ENCODE results near the gene VEZT. TPM values are rescaled to one million over a fixed set of nuclear protein-coding genes. Genes with fewer than 3 reads are reported as not detected.

The VEZT gene
- polyA plus RNA-seq, 3 donors: 14.6 to 20.6 (median 16.7) TPM

- intact Hi-C loops (cut with micrococcal nuclease): loop anchor here (5.0 to 10.0 kb wide), 3 partner anchors 86 to 104 kb away; no protein-coding TSS in a partner anchor
- peak overlapping the region; percentile 85 to 99 (median 93) for H3K4me3 ChIP-seq (replicated peaks in 1 of 3; ENCODE audit: low read depth in 2 of 3, low read length in 3 of 3)
- H3K36me3 ChIP-seq (replicated peaks in 1 of 2; ENCODE audit: control insufficient read depth in 1 of 2, insufficient read depth in 2 of 2, low read length in 2 of 2): no peaks in the 10 kb centered on the region
- H3K9me3 Mint-ChIP-seq: no peaks in the 10 kb centered on the region
- H3K4me1 Mint-ChIP-seq: peaks cover 35% of the 10 kb centered on the region
- H3K4me2 ChIP-seq (replicated peaks; ENCODE audit: extremely low read depth, low read length, poor library complexity, severe bottlenecking): peak overlapping the region; percentile 98
- H3K9ac ChIP-seq (ENCODE audit: insufficient read depth, low read length, poor library complexity, severe bottlenecking): peak overlapping the region; percentile 89
- WGBS (ENCODE audit: insufficient coverage): 3% methylated on average over 23 of the region's 35 CpGs
- H3K27ac Mint-ChIP-seq: peak overlapping the region; percentile 87 to 96 (median 94)
- no peak for DNase-seq
- H3K27me3 Mint-ChIP-seq (ENCODE audit: low read depth in 3 of 3): no peaks in the 10 kb centered on the region
- peaks cover 91% of the 10 kb centered on the region for H3K79me2 ChIP-seq (ENCODE audit: insufficient read depth, low read length)
- H3K4me3 Mint-ChIP-seq: peak overlapping the region; percentile 97 to 99
- peaks cover 12 to 37% of the 10 kb centered on the region in 2 donors for H3K4me1 ChIP-seq (ENCODE audit: control insufficient read depth in 1 of 2, insufficient read depth in 2 of 2, low read length in 2 of 2)
- H3K36me3 Mint-ChIP-seq: peaks cover 0 to 5% of the 10 kb centered on the region in 2 donors
- H3K27ac ChIP-seq (ENCODE audit: low read depth in 1 of 2, low read length in 2 of 2): peak overlapping the region; percentile 73 to 94
- TF ChIP-seq CTCF (IDR thresholded peaks at IDR 0.05): no peak
- H4K20me1 ChIP-seq (ENCODE audit: insufficient read depth, low read length): peaks cover 21% of the 10 kb centered on the region
- H3K9me3 ChIP-seq (replicated peaks in 1 of 2; ENCODE audit: control insufficient read depth in 1 of 2, insufficient read depth in 1 of 2, low read length in 2 of 2): no peaks in the 10 kb centered on the region
- H3K27me3 ChIP-seq (ENCODE audit: control insufficient read depth in 2 of 2, insufficient read depth in 2 of 2, low read length in 2 of 2): no peaks in the 10 kb centered on the region
- H2AFZ ChIP-seq (ENCODE audit: insufficient read depth, low read depth, low read length, poor library complexity, severe bottlenecking): peak overlapping the region; percentile 93
Observed at GRCh38 chr12:95218150-95219133, 835 bp downstream of the VEZT start.

GRCh38 chr12:95220190-95220589 lies 2.6 kb downstream of the VEZT start:
- Histone ChIP-seq H3K36me3 (replicated peaks in 1 of 2; ENCODE audit: control insufficient read depth in 1 of 2, insufficient read depth in 2 of 2, low read length in 2 of 2) (peaks cover 7 to 9% of the 10 kb centered on the region in 2 donors), H4K20me1 (ENCODE audit: insufficient read depth, low read length) (peaks cover 22% of the 10 kb centered on the region), H3K9me3 (replicated peaks in 1 of 2; ENCODE audit: control insufficient read depth in 1 of 2, insufficient read depth in 1 of 2, low read length in 2 of 2) (no peaks in the 10 kb centered on the region), H3K9ac (ENCODE audit: insufficient read depth, low read length, poor library complexity, severe bottlenecking) (no peak overlapping the region), H3K27ac (ENCODE audit: low read depth in 1 of 2, low read length in 2 of 2) (no peak overlapping the region), H3K27me3 (ENCODE audit: control insufficient read depth in 2 of 2, insufficient read depth in 2 of 2, low read length in 2 of 2) (no peaks in the 10 kb centered on the region), H3K4me2 (replicated peaks; ENCODE audit: extremely low read depth, low read length, poor library complexity, severe bottlenecking) (no peak overlapping the region), H3K79me2 (ENCODE audit: insufficient read depth, low read length) (peaks cover 90% of the 10 kb centered on the region), H2AFZ (ENCODE audit: insufficient read depth, low read depth, low read length, poor library complexity, severe bottlenecking) (no peak overlapping the region), H3K4me1 (ENCODE audit: control insufficient read depth in 1 of 2, insufficient read depth in 2 of 2, low read length in 2 of 2) (peaks cover 12 to 32% of the 10 kb centered on the region in 2 donors), H3K4me3 (replicated peaks in 1 of 3; ENCODE audit: low read depth in 2 of 3, low read length in 3 of 3) (no peak overlapping the region)
- 100% methylated on average over 2 of the region's 4 CpGs for WGBS (ENCODE audit: insufficient coverage)
- intact Hi-C loops (cut with micrococcal nuclease): no loop called here
- no peak for TF ChIP-seq CTCF (IDR thresholded peaks at IDR 0.05)
- no peaks in the 10 kb centered on the region for H3K9me3 Mint-ChIP-seq
- no peaks in the 10 kb centered on the region for H3K27me3 Mint-ChIP-seq (ENCODE audit: low read depth in 3 of 3)
- DNase-seq: no peak
- H3K4me1 Mint-ChIP-seq: peaks cover 30% of the 10 kb centered on the region
- no peak overlapping the region for H3K4me3 Mint-ChIP-seq
- H3K36me3 Mint-ChIP-seq: peaks cover 10 to 15% of the 10 kb centered on the region in 2 donors
- H3K27ac Mint-ChIP-seq: peak overlapping the region in 1 of 7 donors; percentile 41

Measured in CD14-positive monocyte (primary cell).